T follicular helper cell (primary cell): ENCODE data around the gene BPIFB2.
A peak's percentile ranks its signal among the peaks of the same experiment; 100 is the strongest.
"Not testable (repeated sequence)": the region's sequence is repeated elsewhere in the genome, so short reads cannot be mapped to it uniquely, and the experiment has no call there.

Source experiments
- DNase-seq: peaks from one replicate; pipeline ENCODE4 v3.0.0-alpha.2; 2020; ENCODE audit warnings: low read depth

The BPIFB2 gene

DNA sequence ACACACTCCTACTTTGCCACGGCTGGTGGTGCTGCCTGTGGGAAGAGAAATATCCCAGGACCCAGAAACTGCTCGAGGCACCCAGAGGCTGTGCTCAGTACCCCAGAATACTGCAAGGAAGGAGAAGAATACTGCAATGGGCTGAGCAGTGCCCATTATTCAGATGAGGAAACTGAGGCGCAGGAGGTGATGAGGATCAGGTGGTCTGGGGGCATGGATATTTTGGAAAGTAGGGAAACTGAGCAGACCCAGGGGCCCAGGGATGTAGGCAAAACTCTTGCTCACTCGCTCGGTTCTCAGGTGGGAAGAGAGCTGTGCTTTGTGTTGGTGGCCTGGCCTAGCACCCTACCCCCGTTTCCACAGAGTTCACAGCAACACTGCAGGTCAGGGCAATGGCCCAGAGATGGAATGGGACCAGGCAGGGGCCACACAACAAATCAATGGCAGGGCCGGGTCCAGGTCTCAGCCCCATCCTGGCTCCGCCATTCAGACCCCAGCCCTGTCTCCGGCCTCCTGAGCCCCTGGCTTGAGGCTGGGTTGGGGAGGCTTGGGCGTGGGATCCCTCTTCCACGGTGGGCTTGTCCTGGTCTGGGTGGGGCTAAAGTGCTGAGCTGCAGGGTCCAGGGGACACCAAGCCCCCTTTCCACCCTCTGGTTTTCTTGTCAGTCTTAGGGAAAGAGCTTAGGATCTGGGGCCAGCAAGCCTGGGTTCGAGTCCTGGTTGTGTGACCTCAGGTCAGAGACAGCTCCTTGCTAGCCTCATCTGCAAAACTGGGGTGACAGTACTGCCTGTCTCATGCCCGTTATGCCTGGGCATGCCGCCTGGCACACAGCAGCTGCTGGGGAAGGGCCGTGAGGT lies 37.2 kb upstream of the BPIFB2 start:
- no peak for DNase-seq

DNA sequence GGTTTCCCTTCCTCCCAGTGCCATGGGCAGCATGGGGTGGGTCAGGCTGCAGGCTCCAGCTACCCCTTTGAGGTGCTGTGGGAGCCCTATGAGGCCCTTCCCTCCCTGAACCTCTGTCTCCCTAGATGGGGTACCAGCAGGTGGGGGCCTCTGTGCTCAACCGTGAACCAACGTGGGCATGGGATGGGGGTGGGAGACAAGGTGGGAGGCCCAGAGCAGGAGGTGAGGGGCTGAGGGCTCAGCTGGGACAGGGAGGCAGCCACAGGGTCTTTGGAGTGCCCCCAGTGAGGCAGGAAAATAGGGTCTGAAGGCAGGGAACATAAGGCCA lies 36.6 kb upstream of the BPIFB2 start:
- no peak for DNase-seq

DNA sequence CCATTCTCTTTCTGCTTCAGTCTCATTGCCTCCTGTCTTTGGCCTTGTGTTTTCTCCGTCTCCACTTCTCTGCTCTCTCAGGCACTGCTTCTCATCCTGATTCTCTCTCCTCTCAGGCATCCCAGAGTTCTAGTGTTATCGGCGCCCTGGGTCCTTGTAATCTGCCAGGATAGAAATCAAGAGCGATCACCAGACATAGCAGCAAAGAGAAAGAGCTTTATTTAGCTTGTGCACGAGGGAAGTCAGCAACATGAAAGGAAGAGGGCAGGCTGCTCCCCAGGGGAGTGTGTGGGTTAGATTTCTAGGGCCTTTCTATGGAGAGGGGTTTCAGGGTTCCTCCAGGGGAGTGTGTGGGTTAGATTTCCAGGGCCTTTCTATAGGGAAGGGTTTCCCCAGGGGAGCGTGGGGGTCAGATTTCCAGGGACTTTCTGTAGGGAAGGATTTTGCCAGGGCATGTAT lies 35.8 kb upstream of the BPIFB2 start:
- no peak for DNase-seq

- DNase-seq, result peak; percentile 75
These were observed 35.1 kb upstream of the BPIFB2 start for GRCh38 chr20:32972181-32973076.

DNA sequence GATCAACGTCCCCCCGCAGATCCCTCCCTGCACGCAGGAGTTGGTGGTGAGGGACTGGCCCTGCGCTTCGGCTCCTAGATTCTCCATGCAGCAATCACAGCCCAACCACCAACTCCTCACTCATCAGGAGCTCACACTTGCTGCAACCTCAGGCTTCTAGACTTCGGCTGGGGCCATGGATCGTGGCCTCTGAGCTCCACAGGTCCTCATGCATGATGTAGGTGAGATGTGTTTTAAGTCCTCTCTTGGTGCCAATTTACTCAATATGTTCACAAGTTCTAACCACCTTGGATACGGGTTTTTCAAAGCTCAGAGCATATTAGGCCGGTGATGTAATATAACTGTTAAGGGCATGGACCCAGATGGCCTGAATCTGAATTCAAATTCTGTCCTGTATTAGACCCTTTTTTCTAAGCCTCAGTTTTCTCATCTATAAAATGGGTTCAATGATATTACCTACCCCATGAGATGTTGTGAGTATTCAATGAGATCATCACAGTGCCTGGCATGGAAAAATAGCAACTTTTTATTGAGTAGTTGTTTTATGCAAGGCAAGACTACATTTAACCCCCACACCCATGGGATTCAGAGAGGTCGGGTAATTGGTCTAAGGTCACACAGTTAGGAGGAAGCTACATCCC lies 34.3 kb upstream of the BPIFB2 start:
- no peak for DNase-seq

DNA sequence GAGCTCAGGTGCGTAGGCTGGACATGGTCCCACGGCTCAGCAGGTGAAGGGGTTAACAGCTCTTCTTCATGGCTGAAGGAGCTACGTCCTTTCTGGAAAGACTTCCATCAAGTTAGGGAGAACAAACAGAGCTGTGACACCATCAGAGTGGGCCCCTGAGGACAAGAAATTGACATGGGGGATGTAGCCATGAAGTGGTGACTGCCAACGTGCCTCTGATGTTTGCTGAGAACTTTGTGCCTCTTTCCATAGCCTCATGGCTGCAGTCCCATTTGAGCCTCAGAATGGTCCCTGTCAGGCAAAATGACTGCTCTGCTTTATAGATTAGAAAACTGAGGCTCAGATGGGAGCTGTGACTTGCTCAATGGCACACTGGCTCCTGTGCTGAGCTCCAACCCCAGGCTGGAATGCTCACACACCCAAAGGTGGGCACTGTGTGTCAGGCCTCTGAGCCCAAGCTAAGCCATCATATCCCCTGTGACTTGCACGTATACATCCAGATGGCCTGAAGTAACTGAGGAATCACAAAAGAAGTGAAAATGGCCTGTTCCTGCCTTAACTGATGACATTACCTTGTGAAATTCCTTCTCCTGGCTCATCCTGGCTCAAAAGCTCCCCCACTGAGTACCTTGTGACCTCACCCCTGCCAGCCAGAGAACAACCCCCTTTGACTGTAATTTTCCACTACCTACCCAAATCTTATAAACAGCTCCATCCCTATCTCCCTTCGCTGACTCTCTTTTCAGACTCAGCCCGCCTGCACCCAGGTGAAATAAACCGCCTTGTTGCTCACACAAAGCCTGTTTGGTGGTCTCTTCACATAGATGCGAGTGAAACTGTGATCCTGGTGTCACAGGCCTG lies 33.1 kb upstream of the BPIFB2 start:
- DNase-seq, result not testable (repeated sequence)

- DNase-seq, result not testable (repeated sequence)
These were observed 32.4 kb upstream of the BPIFB2 start for GRCh38 chr20:32975121-32975520.

GRCh38 chr20:32975698-32976674 lies 31.5 kb upstream of the BPIFB2 start:
- DNase-seq, result no peak

- DNase-seq, result no peak
These were observed 30.8 kb upstream of the BPIFB2 start for GRCh38 chr20:32976746-32977145.

DNA sequence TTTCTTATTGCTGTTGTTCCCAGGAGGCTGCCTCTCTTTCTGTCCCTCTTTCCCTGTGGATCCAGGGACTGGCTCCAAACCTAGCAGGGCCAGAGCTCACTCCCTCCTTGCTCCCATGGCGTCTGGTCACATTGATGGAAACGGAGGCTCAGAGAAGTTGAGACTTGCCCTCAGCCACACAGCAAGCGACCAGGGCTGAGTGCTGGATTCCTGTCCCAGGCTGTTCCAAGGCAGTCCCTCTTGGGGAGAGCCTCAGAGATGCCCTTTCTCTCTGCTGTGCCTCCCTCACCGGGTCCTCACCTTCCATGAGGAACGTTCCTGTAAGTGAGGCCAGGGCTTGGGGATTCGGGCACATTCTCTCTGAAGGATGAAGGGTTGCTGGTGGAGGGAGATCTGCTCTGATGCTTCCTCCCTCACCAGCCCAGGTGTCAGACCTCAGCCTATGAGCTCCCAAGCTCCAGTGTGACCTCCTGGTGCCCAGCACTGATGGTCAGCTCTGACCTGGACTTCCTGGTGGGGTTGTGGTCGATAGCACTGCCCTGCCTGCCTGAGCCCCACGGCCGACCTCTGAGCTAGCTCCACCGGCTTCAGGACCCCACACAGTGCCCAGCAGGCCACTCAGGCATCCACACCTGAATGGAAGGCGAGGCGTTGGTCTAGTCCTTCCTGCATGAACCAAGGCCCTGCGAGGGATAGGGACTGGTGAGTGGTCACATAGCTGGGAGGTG lies 30.1 kb upstream of the BPIFB2 start:
- no peak for DNase-seq

DNA sequence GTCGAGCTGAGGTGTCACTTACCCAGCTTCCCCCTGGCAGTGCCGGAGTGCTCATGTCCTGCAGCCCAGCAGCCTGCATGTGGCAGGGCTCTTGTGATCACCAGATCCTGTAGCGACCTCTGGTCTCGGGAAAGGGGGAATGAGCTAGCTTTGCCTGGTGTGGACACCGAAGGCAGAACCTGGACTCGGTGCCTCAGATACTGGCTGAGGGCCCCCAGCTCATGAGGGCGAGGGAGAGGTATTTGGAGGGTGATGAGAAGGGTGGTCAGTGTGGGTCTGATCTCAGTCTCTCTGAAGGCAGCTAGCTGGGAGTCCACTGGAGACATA lies 29.5 kb upstream of the BPIFB2 start:
- DNase-seq, result no peak

GRCh38 chr20:32979201-32979998 lies 28.1 kb upstream of the BPIFB2 start:
- DNase-seq, result no peak

- DNase-seq, result no peak
These were observed 27.2 kb upstream of the BPIFB2 start for GRCh38 chr20:32980131-32980941.

- DNase-seq, result no peak
These were observed 26.5 kb upstream of the BPIFB2 start for GRCh38 chr20:32980990-32981389.

- DNase-seq, result no peak
These were observed 24.7 kb upstream of the BPIFB2 start for GRCh38 chr20:32982617-32983458.

- DNase-seq, result no peak
These were observed 23.9 kb upstream of the BPIFB2 start for GRCh38 chr20:32983459-32984112.

DNA sequence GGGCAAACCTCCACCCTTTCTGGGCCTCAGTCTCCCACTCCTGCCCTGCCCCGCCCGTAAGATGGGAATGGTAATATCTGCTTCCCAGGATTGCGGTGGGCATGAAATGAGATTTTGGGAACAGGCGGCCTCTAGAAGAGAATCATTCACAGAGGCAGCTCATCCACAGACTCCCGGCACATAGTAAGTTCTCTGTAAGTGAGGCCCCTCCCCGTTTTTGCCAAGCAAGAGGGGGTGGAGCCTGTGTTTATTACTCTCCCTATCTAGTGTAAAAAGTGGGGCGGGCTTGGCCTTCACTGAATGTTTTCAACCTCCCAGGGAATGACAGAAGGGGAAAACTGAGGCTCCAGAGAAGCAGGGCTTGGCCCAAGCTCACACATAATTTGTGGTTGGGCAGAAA lies 23.3 kb upstream of the BPIFB2 start:
- DNase-seq, result no peak
